Left ventricle myocardium inferior (tissue), 1 donor: ENCODE results near the gene C1orf226. TPM values are rescaled to one million over a fixed set of nuclear protein-coding genes. Genes with fewer than 3 reads are reported as not detected.

Source experiments
- DNase-seq: peaks from one replicate; pipeline ENCODE4 v3.0.0-alpha.2; 2020
- H3K27ac ChIP-seq: fragments of 200-600 bp; replicated peaks from 2 replicates; pipeline ENCODE4 v1.8.0; 2021
- H3K27me3 ChIP-seq: fragments of 200-600 bp; 2 replicates; pipeline ENCODE4 v1.8.0; 2021; ENCODE audit warnings: low read depth
- H3K36me3 ChIP-seq: fragments of 200-600 bp; 2 replicates; pipeline ENCODE4 v1.8.0; 2021
- H3K4me1 ChIP-seq: fragments of 200-600 bp; 2 replicates; pipeline ENCODE4 v1.8.0; 2021
- H3K4me3 ChIP-seq: fragments of 200-600 bp; 2 replicates; pipeline ENCODE4 v1.8.0; 2021; ENCODE audit warnings: mild to moderate bottlenecking, moderate library complexity
- H3K9me3 ChIP-seq: fragments of 200-600 bp; replicated peaks from 2 replicates; pipeline ENCODE4 v1.8.0; 2021
- intact Hi-C: fragments of 100-400 bp; cut with micrococcal nuclease; formaldehyde crosslinking; loops from one replicate; pipeline ENCODE4 v1.11.0; 2022
- total RNA-seq: library from RNA; stranded (reverse); fragmentation: NEBNext Ultra II Directional; extraction: Animal tissue kit (Norgen Biotek cat#: 25700); gene quantifications from one replicate; pipeline ENCODE4 v1.2.1, GENCODE V29; 2021
- TF ChIP-seq, protein P1 (sequence below): fragments of 200-600 bp; IDR thresholded peaks from 2 replicates; pipeline ENCODE4 v1.8.0; 2021; ENCODE audit warnings: antibody characterized with exemption, mild to moderate bottlenecking, borderline replicate concordance
- donor health status: DM: no; HTN: yes; CAD: no; lungs with severe emphysema.

The C1orf226 gene
- total RNA-seq, 1 donor from 2014 or later = 8.7 TPM

DNA sequence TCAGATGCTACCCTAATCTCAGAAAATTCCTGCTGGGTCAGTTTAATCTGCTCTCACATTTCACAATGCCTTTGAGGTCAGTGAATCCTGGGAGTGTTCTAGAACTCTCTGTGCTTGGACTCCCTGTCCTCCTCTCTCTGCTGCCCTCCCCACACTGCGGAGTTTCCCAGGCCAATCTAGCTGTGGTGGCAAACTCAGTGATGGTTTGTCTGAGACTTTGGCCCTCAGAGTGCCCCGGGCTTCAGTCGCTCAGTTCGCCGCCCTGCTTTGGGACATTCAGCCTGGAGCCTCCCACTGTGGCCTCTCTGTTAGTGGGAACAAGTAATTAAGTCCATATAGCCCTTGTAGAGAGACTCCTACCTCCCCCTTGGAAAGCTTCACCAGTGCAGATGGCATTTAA, 7.1 kb downstream of the C1orf226 start:
- DNase-seq = no peak
- Histone ChIP-seq H3K4me1 (no peaks in the 10 kb centered on the region), H3K27ac (no peak overlapping the region), H3K36me3 (no peaks in the 10 kb centered on the region), H3K4me3 (no peak overlapping the region), H3K9me3 (no peaks in the 10 kb centered on the region), H3K27me3 (peaks cover 9% of the 10 kb centered on the region)
- intact Hi-C loops = no loop called here
- TF ChIP-seq, protein P1, sequence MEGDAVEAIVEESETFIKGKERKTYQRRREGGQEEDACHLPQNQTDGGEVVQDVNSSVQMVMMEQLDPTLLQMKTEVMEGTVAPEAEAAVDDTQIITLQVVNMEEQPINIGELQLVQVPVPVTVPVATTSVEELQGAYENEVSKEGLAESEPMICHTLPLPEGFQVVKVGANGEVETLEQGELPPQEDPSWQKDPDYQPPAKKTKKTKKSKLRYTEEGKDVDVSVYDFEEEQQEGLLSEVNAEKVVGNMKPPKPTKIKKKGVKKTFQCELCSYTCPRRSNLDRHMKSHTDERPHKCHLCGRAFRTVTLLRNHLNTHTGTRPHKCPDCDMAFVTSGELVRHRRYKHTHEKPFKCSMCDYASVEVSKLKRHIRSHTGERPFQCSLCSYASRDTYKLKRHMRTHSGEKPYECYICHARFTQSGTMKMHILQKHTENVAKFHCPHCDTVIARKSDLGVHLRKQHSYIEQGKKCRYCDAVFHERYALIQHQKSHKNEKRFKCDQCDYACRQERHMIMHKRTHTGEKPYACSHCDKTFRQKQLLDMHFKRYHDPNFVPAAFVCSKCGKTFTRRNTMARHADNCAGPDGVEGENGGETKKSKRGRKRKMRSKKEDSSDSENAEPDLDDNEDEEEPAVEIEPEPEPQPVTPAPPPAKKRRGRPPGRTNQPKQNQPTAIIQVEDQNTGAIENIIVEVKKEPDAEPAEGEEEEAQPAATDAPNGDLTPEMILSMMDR = no peak

DNA sequence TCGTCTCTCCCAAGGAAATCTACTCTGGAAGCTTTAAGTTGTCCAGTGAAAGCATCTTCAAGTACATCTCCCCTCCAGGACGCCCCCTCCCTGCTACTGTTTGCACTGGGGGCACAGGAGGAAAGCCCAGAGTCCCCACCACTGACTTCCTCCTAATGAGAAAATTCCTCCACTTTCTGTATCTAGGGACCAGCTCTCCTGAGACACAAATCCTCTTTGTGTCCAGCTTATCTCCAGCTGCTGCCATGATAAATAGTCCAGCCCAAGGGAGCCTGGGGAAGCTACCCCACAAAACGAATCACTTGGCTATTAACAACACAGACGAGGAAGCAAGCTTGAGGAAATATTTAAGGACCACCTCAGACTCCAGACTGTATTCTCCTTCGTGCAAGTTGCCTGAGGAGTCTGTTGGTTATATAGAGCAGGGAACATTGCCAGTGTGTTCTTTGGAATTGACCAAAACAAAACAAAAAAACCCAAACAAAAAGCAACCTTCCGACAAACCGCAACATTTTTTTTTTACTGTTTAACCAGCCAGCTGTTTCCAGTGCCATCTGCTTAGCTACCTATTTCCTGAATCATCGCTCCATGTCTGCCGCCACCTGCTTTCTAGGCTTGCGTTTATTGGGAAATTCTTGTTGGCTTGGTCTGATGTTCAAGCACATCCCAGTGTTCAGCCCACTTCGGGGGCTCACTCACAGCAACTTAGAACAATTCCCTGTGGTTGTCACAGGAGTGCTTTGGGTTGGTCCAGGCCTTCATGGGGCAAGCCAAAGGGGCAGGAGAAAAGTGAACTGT, 7.7 kb downstream of the C1orf226 start:
- TF ChIP-seq, protein P1 = no peak
- no peak overlapping the region for H3K4me3 ChIP-seq
- intact Hi-C loops = no loop called here
- no peak for DNase-seq
- no peaks in the 10 kb centered on the region for H3K9me3 ChIP-seq
- H3K36me3 ChIP-seq = no peaks in the 10 kb centered on the region
- H3K4me1 ChIP-seq = no peaks in the 10 kb centered on the region
- H3K27ac ChIP-seq = no peak overlapping the region
- peaks cover 12% of the 10 kb centered on the region for H3K27me3 ChIP-seq

DNA sequence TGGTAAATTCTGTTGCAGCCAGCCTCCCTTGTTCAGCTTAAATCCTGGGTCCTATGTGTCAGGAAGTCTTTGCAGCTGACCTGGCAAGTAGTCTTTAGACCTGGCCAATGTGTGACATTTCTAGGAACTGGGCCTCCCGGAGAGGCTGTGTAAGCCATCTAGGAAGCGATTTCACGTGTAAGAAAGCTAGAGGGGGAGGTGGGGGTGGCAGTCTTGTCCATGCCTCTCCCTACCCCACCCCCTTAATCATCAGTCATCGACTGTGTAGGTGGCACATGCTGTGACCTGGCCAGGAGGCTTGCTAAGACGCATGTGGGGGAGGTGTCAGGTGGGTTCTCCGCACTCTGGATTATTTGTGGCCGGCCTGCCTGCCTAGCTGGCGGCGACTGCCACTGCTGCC, 8.4 kb downstream of the C1orf226 start:
- H3K36me3 ChIP-seq = no peaks in the 10 kb centered on the region
- H3K4me1 ChIP-seq = no peaks in the 10 kb centered on the region
- H3K27ac ChIP-seq = no peak overlapping the region
- H3K27me3 ChIP-seq = peaks cover 19% of the 10 kb centered on the region
- no peak overlapping the region for H3K4me3 ChIP-seq
- intact Hi-C loops = loop anchor here (5.0 kb wide), 1 partner anchor 333 kb away; no protein-coding TSS in a partner anchor
- no peaks in the 10 kb centered on the region for H3K9me3 ChIP-seq
- no peak for DNase-seq
- TF ChIP-seq, protein P1 = no peak

DNA sequence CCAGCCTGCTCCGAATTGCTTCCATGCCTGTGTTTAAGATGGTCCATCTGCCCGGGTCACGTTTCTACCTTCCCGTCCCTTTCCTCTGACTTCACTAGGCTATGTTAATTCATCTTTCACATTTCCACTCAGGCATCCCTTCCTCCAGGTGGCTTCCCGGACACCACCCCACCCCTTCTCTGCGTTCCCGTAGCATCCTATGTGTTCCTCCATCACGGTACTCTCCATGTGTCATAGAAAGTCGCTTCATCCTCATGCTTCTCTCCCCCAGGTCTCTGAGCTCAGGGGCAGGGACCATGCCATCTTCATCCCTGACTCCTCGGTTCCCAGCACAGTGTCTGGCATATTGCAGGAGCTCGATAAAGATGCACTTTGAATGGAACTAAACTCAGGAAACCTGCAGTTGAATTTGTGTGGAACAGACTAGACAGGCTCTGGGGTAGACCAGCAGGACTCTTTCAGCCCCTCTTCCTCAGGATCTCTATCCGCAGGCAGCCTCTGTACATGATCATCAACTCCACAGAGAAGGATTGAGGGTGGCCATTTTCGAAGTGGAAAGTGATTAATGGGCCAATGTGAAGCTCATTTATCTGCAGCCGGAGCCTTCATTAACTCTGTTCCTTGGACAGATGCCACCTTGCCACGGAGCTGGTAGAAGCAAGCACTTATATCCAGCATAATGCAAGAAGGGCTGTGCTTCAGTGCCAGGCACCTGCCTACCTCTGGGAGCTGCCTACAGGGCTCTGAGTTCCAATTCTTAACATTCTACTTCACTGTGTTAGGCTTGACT, 9.1 kb downstream of the C1orf226 start:
- H3K4me3 ChIP-seq = no peak overlapping the region
- H3K4me1 ChIP-seq = no peaks in the 10 kb centered on the region
- H3K27me3 ChIP-seq = peaks cover 23% of the 10 kb centered on the region
- no peaks in the 10 kb centered on the region for H3K9me3 ChIP-seq
- no peak for DNase-seq
- no peaks in the 10 kb centered on the region for H3K36me3 ChIP-seq
- TF ChIP-seq, protein P1 = no peak
- H3K27ac ChIP-seq = no peak overlapping the region
- intact Hi-C loops = loop anchor here (5.0 kb wide), 1 partner anchor 333 kb away; no protein-coding TSS in a partner anchor

DNA sequence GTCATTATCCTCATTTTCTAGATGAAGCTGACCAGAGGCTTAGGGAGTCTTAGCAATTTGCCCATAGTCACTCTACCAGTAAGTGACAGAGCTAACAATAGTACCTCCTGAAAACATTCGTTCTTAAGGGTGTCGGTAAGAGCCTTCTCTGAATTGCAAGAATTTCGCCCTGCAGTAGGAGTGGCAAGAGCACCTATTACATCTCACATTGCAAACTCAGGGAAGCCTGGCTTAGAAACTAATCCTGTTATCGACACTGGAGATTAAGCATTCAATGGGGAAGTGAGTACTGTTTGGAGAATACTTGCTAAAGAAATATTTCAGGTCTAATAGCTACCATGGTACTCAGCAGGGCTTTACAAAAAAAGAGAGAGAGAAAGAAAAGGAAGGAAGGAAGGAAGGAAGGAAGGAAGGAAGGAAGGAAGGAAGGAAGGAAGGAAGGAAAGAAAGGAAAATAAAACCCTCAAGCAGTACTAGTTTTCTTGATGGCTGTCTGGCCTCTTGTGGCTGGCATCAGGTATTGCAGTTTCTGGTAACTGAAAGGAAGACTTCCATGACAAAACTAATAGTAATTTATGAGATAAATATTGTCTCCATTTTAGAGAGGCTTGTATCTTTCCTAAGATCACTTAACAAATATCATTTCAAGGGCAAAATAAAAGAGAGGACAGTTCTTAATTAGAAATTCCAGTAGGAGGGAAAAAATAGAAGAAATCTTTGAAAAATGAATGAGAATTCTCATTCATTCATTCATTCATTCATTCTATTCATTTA, 10.4 kb downstream of the C1orf226 start:
- H3K36me3 ChIP-seq = no peaks in the 10 kb centered on the region
- TF ChIP-seq, protein P1 = peak; percentile 81
- H3K27me3 ChIP-seq = peaks cover 37% of the 10 kb centered on the region
- no peak for DNase-seq
- H3K4me1 ChIP-seq = no peaks in the 10 kb centered on the region
- intact Hi-C loops = loop anchor here (5.0 kb wide), 1 partner anchor 335 kb away; no protein-coding TSS in a partner anchor
- H3K9me3 ChIP-seq = no peaks in the 10 kb centered on the region
- H3K4me3 ChIP-seq = no peak overlapping the region
- no peak overlapping the region for H3K27ac ChIP-seq
